Memory B cell (primary cell): ENCODE measurements around the gene BRICD5.
"Not testable (repeated sequence)": the region's sequence is repeated elsewhere in the genome, so short reads cannot be mapped to it uniquely, and the experiment has no call there.

Source experiments
- ATAC-seq: fragments of 150-1000 bp; cut with Tn5 transposase; 2 replicates; pipeline ENCODE4 v1.10.0; 2021; ENCODE audit warnings: low read depth, mild to moderate bottlenecking, moderate library complexity
- DNase-seq, 2 donors: peaks; one replicate each; pipeline ENCODE4 v3.0.0; 2022; ENCODE audit warnings: low spot score in 2 of 2
- H3K27ac Mint-ChIP-seq: one replicate; pipeline ENCODE4 v1.8.0; 2022; ENCODE audit warnings: mild to moderate bottlenecking, moderate library complexity, mixed read lengths
- H3K27me3 Mint-ChIP-seq: one replicate; pipeline ENCODE4 v1.8.0; 2022; ENCODE audit warnings: mixed read lengths
- H3K36me3 Mint-ChIP-seq: one replicate; pipeline ENCODE4 v1.8.0; 2022; ENCODE audit warnings: mild to moderate bottlenecking, mixed read lengths
- H3K4me1 Mint-ChIP-seq: one replicate; pipeline ENCODE4 v1.8.0; 2022; ENCODE audit warnings: mixed read lengths
- H3K4me3 Mint-ChIP-seq: one replicate; pipeline ENCODE4 v1.8.0; 2022; ENCODE audit warnings: mild to moderate bottlenecking, moderate library complexity, mixed read lengths
- H3K9me3 Mint-ChIP-seq: one replicate; pipeline ENCODE4 v1.8.0; 2022; ENCODE audit warnings: mixed read lengths

The BRICD5 gene

DNA sequence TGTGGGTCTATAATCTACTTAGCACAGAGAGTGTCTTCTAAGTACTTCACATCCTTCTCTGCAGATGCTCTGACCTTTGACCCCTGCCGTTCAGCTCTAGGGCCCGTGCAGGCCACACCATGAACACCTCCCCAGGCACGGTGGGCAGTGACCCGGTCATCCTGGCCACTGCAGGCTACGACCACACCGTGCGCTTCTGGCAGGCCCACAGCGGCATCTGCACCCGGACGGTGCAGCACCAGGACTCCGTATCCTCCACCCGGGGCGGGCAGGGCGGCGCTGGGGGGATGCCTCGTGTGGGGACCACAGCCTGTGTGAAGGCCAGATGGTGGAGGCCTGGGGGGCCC is 4.7 kb downstream of the BRICD5 start:
- Mint-ChIP-seq H3K4me1 (peaks cover 21% of the 10 kb centered on the region), H3K27ac (peak overlapping the region; percentile 91), H3K4me3 (peak overlapping the region; percentile 91), H3K27me3 (no peaks in the 10 kb centered on the region), H3K9me3 (no peaks in the 10 kb centered on the region), H3K36me3 (peaks cover 11% of the 10 kb centered on the region)
- ATAC-seq = no peak
- DNase-seq = no peak

- Mint-ChIP-seq H3K36me3 (peaks cover 11% of the 10 kb centered on the region), H3K9me3 (no peaks in the 10 kb centered on the region), H3K4me1 (peaks cover 21% of the 10 kb centered on the region), H3K27me3 (no peaks in the 10 kb centered on the region), H3K27ac (peak within 1 kb of the TSS; percentile 91), H3K4me3 (peak within 1 kb of the TSS; percentile 91)
- DNase-seq = peak; percentile 95 to 96
- peak; percentile 81 for ATAC-seq
Measured at GRCh38 chr16:2205104-2205966, 5.3 kb downstream of the BRICD5 start, which contains the start of gene MLST8. Gene MLST8, plus strand, starts transcription at chr16:2205454. Its CDS starts 632 bp downstream, at chr16:2206086.

- Mint-ChIP-seq H3K4me3 (peak overlapping the region; percentile 91), H3K9me3 (no peaks in the 10 kb centered on the region), H3K4me1 (peaks cover 21% of the 10 kb centered on the region), H3K27me3 (no peaks in the 10 kb centered on the region), H3K27ac (peak overlapping the region; percentile 91), H3K36me3 (peaks cover 11% of the 10 kb centered on the region)
- no peak for DNase-seq
- ATAC-seq = no peak
Measured at GRCh38 chr16:2204416-2205103, 6.1 kb downstream of the BRICD5 start.

GRCh38 chr16:2203119-2203688 is 7.5 kb downstream of the BRICD5 start:
- H3K27ac Mint-ChIP-seq = peak overlapping the region; percentile 43
- peak overlapping the region; percentile 52 for H3K4me3 Mint-ChIP-seq
- not testable (repeated sequence) for H3K27me3 Mint-ChIP-seq, DNase-seq, ATAC-seq, H3K36me3 Mint-ChIP-seq, H3K9me3 Mint-ChIP-seq
- peaks cover 21% of the 10 kb centered on the region for H3K4me1 Mint-ChIP-seq

GRCh38 chr16:2200313-2200712 is 10.3 kb downstream of the BRICD5 start:
- H3K27ac Mint-ChIP-seq = no peak overlapping the region
- DNase-seq (no peak), ATAC-seq (no peak)
- no peaks in the 10 kb centered on the region for H3K36me3 Mint-ChIP-seq
- H3K27me3 Mint-ChIP-seq = peaks cover 5% of the 10 kb centered on the region
- H3K4me3 Mint-ChIP-seq = no peak overlapping the region
- no peaks in the 10 kb centered on the region for H3K9me3 Mint-ChIP-seq
- H3K4me1 Mint-ChIP-seq = peaks cover 13% of the 10 kb centered on the region

GRCh38 chr16:2199621-2200139 is 11.0 kb downstream of the BRICD5 start:
- Mint-ChIP-seq H3K9me3 (no peaks in the 10 kb centered on the region), H3K27me3 (peaks cover 9% of the 10 kb centered on the region), H3K4me3 (no peak overlapping the region), H3K4me1 (peaks cover 16% of the 10 kb centered on the region), H3K27ac (no peak overlapping the region), H3K36me3 (no peaks in the 10 kb centered on the region)
- DNase-seq (no peak), ATAC-seq (no peak)

GRCh38 chr16:2199095-2199494 is 11.6 kb downstream of the BRICD5 start:
- H3K4me3 Mint-ChIP-seq = no peak overlapping the region
- DNase-seq = no peak
- H3K27me3 Mint-ChIP-seq = peaks cover 10% of the 10 kb centered on the region
- H3K9me3 Mint-ChIP-seq = no peaks in the 10 kb centered on the region
- no peak for ATAC-seq
- H3K27ac Mint-ChIP-seq = no peak overlapping the region
- no peaks in the 10 kb centered on the region for H3K36me3 Mint-ChIP-seq
- H3K4me1 Mint-ChIP-seq = peaks cover 12% of the 10 kb centered on the region

DNA sequence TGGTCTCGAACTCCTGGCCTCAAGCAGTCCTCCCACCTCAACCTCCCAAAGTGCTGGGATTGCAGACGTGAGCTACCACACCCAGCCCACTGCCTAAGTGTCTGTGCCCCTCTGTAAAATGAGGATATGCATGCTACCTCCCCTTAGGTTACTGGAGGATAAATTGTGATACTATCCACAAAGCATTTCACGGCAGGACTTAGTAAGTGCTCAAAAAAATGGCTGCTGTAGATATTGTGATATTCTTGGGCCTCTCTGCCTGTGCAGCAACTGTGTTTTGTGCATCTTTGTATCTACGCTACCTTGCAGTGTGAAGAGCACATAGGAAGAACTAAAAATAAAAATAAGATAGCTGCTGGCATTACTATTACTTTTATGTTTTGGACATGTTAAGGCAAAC is 12.4 kb downstream of the BRICD5 start:
- Mint-ChIP-seq H3K4me1 (peaks cover 8% of the 10 kb centered on the region), H3K27me3 (peaks cover 12% of the 10 kb centered on the region), H3K36me3 (no peaks in the 10 kb centered on the region), H3K27ac (no peak overlapping the region), H3K9me3 (no peaks in the 10 kb centered on the region), H3K4me3 (peak overlapping the region; percentile 39)
- DNase-seq (no peak), ATAC-seq (no peak)

DNA sequence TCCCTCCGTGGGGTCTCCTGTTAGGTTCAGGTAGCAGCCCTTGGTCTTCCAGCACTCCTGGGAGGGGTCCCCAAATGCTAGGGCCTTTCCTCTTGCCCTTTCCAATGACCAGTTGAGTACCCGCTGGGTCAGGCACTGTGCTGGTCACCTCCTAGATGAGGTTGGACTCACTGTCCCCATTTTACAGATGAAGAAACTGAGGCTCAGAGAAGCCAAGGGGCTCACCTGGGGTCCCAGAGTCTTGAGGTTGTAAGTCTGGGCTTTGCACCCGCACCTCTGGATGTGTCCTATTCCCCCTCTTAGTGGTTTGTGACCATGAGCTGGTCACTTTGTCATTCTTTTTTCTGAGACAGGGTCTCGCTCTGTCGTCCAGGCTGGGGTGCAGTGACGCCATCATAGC is 12.9 kb downstream of the BRICD5 start:
- peaks cover 8% of the 10 kb centered on the region for H3K4me1 Mint-ChIP-seq
- no peaks in the 10 kb centered on the region for H3K36me3 Mint-ChIP-seq
- H3K27me3 Mint-ChIP-seq = peaks cover 12% of the 10 kb centered on the region
- peak overlapping the region; percentile 41 for H3K4me3 Mint-ChIP-seq
- DNase-seq (no peak), ATAC-seq (no peak)
- no peak overlapping the region for H3K27ac Mint-ChIP-seq
- no peaks in the 10 kb centered on the region for H3K9me3 Mint-ChIP-seq

DNA sequence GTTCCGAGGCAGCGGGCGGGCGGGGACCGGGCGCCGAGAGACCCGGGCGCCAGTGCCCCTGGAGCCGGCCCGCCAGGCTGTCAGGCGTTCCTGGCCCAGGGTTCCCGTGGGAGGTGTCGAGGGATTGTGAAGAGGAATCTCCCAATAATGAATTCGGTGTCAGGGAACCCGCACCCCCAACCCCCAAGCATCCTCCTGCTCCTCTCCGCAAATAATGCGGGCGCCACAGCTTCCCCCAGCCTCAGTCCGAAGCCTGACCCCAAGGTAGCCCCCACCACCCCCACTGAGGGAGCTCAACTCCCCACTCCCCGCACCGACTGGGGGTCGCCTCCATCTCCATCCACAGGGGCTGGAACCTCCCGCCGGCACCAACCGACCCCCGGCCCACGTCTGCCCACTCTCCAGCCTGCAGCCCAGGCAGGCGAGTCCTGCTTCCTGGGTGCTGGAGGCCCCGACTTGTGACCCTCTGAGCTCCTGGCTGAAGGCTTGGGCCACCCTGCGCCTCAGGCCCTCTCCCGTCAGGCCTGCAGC is 13.6 kb downstream of the BRICD5 start:
- no peak for ATAC-seq

GRCh38 chr16:2196162-2196980 is 14.3 kb downstream of the BRICD5 start, which contains the start of gene CASKIN1:
Gene CASKIN1, minus strand, starts transcription at chr16:2196605. Its CDS starts 173 bp downstream, at chr16:2196432.
- Mint-ChIP-seq H3K36me3 (no peaks in the 10 kb centered on the region), H3K27me3 (peaks cover 17% of the 10 kb centered on the region), H3K27ac (no peak within 1 kb of the TSS), H3K4me1 (peaks cover 8% of the 10 kb centered on the region), H3K9me3 (no peaks in the 10 kb centered on the region), H3K4me3 (peak within 1 kb of the TSS; percentile 79)
- ATAC-seq (peak; percentile 53), DNase-seq (no peak)

More for the DNA sequence above, 13.6 kb downstream of the BRICD5 start:
- H3K4me1 Mint-ChIP-seq = peaks cover 8% of the 10 kb centered on the region
- peak overlapping the region; percentile 79 for H3K4me3 Mint-ChIP-seq
- no peaks in the 10 kb centered on the region for H3K9me3 Mint-ChIP-seq
- H3K36me3 Mint-ChIP-seq = no peaks in the 10 kb centered on the region
- no peak for DNase-seq
- no peak overlapping the region for H3K27ac Mint-ChIP-seq
- H3K27me3 Mint-ChIP-seq = peaks cover 17% of the 10 kb centered on the region

GRCh38 chr16:2195322-2196161 is 15.1 kb downstream of the BRICD5 start:
- Mint-ChIP-seq H3K9me3 (no peaks in the 10 kb centered on the region), H3K4me3 (peak overlapping the region; percentile 64), H3K27ac (no peak overlapping the region), H3K4me1 (peaks cover 8% of the 10 kb centered on the region), H3K36me3 (no peaks in the 10 kb centered on the region), H3K27me3 (peaks cover 17% of the 10 kb centered on the region)
- DNase-seq (no peak), ATAC-seq (peak; percentile 28)
